ENCODE measurements around the gene VPS9D1.

VPS9D1 gene, protein sequence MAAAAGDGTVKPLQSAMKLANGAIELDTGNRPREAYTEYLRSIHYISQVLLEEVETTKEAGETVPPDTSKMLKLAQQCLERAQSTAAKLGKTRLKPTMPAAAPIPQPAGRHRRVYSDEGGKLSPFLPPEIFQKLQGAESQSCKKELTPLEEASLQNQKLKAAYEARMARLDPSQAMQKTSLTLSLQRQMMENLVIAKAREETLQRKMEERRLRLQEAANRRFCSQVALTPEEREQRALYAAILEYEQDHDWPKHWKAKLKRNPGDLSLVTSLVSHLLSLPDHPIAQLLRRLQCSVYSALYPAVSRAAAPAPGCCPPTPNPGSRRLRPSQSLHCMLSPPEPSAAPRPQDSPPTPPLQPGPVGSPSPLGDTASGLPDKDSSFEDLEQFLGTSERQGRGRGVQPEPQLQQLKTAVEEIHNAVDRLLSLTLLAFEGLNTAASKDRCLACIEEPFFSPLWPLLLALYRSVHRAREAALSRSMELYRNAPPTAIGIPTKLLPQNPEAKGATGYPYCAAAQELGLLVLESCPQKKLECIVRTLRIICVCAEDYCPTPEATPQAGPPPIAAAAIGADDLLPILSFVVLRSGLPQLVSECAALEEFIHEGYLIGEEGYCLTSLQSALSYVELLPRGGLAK

DNA sequence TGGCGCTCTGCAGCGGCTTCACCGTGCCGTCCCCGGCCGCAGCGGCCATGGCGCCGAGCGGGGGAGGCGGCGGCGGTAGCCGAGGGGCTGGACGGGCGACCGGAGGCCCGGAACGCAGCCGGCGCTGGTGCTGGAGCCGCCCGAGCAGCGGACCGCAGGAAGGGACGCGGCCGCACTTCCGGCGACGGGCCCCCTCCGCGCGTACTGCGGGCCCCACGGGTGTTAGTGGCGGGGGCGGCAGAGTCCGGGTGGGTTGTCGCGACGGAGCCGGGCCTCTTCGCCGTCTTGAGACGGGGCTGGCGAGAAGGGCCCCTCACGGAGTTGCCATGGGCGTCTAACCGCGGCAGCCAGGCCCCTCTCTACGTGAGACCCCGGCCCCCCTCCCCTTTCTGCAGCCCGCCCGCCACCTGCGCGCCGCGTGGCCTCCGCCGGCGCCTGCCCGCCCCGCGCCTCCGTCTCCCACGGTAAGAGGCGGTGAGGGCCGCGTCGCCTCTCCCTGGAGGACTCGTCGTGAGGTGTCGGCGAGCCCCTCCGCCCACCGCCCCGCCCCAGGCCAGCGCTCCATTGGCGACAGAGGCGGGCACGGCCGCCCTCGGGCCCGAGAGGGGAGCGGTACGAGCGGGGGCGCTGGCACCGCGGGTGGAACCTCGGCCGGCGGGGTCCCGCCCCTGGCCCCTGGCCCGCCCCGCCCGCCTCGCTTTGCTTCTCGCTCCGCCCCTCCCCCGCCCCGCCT, at the start of gene VPS9D1, which contains the start of gene ZNF276:
Gene VPS9D1, minus strand, starts transcription at position 86 of the 733 bp plus-strand sequence. Its CDS starts 37 bp downstream, at position 49.
Gene ZNF276, plus strand, starts transcription at position 725 of the 733 bp plus-strand sequence. CDS start 104 bp downstream, outside the sequence.
- H3K4me3 ChIP-seq (ENCODE audit: low read length) = peak within 1 kb of the TSS; percentile 72
- DNase-seq (ENCODE audit: low read depth) = no peak
- TF ChIP-seq CTCF (conservative IDR thresholded peaks at IDR 0.05; ENCODE audit: low read depth, low read length) = no peak

DNA sequence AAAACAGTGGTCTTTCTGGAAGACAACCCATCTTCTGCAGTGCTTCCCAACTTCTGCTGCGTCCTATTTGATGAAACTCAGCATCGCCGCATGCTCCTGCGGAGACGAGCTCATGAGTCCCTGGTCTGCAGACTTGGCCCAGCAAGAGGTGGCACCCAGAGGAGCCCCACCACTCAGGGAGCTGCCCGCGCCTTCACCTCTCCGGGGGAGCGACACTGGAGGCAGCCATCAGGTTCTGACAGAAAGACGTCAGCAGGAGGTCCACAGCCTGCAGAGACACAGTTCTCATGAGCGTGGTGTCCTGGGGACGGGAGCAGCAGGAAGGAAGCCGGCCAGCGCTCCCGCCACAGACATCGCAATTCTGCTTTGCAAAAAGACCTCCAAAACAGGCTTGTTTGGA, 49.7 kb upstream of the VPS9D1 start:
- TF ChIP-seq CTCF (conservative IDR thresholded peaks at IDR 0.05; ENCODE audit: low read depth, low read length) = no peak
- no peak overlapping the region for H3K4me3 ChIP-seq (ENCODE audit: low read length)
- no peak for DNase-seq (ENCODE audit: low read depth)

- H3K4me3 ChIP-seq (ENCODE audit: low read length) = no peak overlapping the region
- no peak for DNase-seq (ENCODE audit: low read depth)
- no peak for TF ChIP-seq CTCF (conservative IDR thresholded peaks at IDR 0.05; ENCODE audit: low read depth, low read length)
These were observed 44.7 kb upstream of the VPS9D1 start for GRCh38 chr16:89765292-89765830.

- DNase-seq (ENCODE audit: low read depth) = no peak
- no peak overlapping the region for H3K4me3 ChIP-seq (ENCODE audit: low read length)
- TF ChIP-seq CTCF (conservative IDR thresholded peaks at IDR 0.05; ENCODE audit: low read depth, low read length) = no peak
These were observed 44.1 kb upstream of the VPS9D1 start for GRCh38 chr16:89764711-89765201.

GRCh38 chr16:89761304-89761922, 40.7 kb upstream of the VPS9D1 start:
- TF ChIP-seq CTCF (conservative IDR thresholded peaks at IDR 0.05; ENCODE audit: low read depth, low read length) = no peak
- no peak for DNase-seq (ENCODE audit: low read depth)
- H3K4me3 ChIP-seq (ENCODE audit: low read length) = no peak overlapping the region

- DNase-seq (ENCODE audit: low read depth) = no peak
- H3K4me3 ChIP-seq (ENCODE audit: low read length) = no peak overlapping the region
- TF ChIP-seq CTCF (conservative IDR thresholded peaks at IDR 0.05; ENCODE audit: low read depth, low read length) = no peak
These were observed 39.1 kb upstream of the VPS9D1 start for GRCh38 chr16:89759746-89760340.

Measured in retinal pigment epithelial cell (primary cell).